ENCODE data around the gene RALGPS1. TPM values are rescaled to one million over a fixed set of nuclear protein-coding genes. Genes with fewer than 3 reads are reported as not detected.

The RALGPS1 gene
- polyA plus RNA-seq, 1 of the 3 experiments (the other 2 are of a cell fraction) = 3.9 TPM

- no peaks in the 10 kb centered on the region for H4K20me1 ChIP-seq (ENCODE audit: insufficient read depth)
- no peaks in the 10 kb centered on the region for H3F3A ChIP-seq (replicated peaks; ENCODE audit: insufficient read depth)
- no peak overlapping the region for H3K9ac ChIP-seq
- CTCF ChIA-PET = no interaction called here
- H3K36me3 ChIP-seq (replicated peaks in 1 of 2; ENCODE audit: control insufficient read depth in 1 of 2, insufficient read depth in 2 of 2, low read length in 1 of 2) = no peaks in the 10 kb centered on the region
- WGBS (ENCODE audit: low lambda C conversion rate) = 85% methylated on average over 6 of the region's 6 CpGs
- H3K27me3 ChIP-seq (ENCODE audit: insufficient read depth) = no peaks in the 10 kb centered on the region
- H3K9me2 ChIP-seq = no peaks in the 10 kb centered on the region
- no peak overlapping the region for H3K4me2 ChIP-seq
- H3K9me3 ChIP-seq = no peaks in the 10 kb centered on the region
- TF ChIP-seq RAD21 (IDR thresholded peaks at IDR 0.05; ENCODE audit: low read length) = no peak
- TF ChIP-seq PBX3 (IDR thresholded peaks at IDR 0.05) = no peak
- TF ChIP-seq MXI1 (IDR thresholded peaks at IDR 0.05; ENCODE audit: low read depth, low read length) = no peak
- TF ChIP-seq CHD2 (IDR thresholded peaks at IDR 0.05; ENCODE audit: low read length, partially characterized antibody) = no peak
- no peak for TF ChIP-seq YY1 (IDR thresholded peaks at IDR 0.05; ENCODE audit: low read depth)
- TF ChIP-seq JUND (IDR thresholded peaks at IDR 0.05) = no peak
- no peak for TF ChIP-seq RXRA (IDR thresholded peaks at IDR 0.05; ENCODE audit: borderline replicate concordance, low read depth)
- no peak for TF ChIP-seq ZBTB33 (IDR thresholded peaks at IDR 0.05; ENCODE audit: borderline replicate concordance, low read depth)
- TF ChIP-seq USF2 (IDR thresholded peaks at IDR 0.05; ENCODE audit: borderline replicate concordance, low read depth, low read length) = no peak
- TF ChIP-seq FOXM1 (IDR thresholded peaks at IDR 0.05; ENCODE audit: low read depth) = no peak
- no peak for TF ChIP-seq CTCF (IDR thresholded peaks at IDR 0.05)
- TF ChIP-seq RCOR1 (IDR thresholded peaks at IDR 0.05; ENCODE audit: low read length) = no peak
- no peak for TF ChIP-seq GABPA (IDR thresholded peaks at IDR 0.05; ENCODE audit: low read depth)
- TF ChIP-seq TAF1 (IDR thresholded peaks at IDR 0.05; ENCODE audit: borderline replicate concordance, low read depth, low read length) = no peak
- TF ChIP-seq USF1 (IDR thresholded peaks at IDR 0.05; ENCODE audit: borderline replicate concordance, low read depth) = no peak
- no peak for TF ChIP-seq POLR2AphosphoS5 (IDR thresholded peaks at IDR 0.05; ENCODE audit: low read depth, low read length)
- TF ChIP-seq REST (IDR thresholded peaks at IDR 0.05; ENCODE audit: low read depth, low read length) = no peak
- TF ChIP-seq IRF3 (IDR thresholded peaks at IDR 0.05; ENCODE audit: low read depth, low read length) = no peak
- DNase-seq = no peak
- no peaks in the 10 kb centered on the region for H3K79me2 ChIP-seq (ENCODE audit: insufficient read depth)
- no peak overlapping the region for H3K27ac ChIP-seq (ENCODE audit: low read depth in 2 of 2, low read length in 1 of 2)
- H3K4me1 ChIP-seq (ENCODE audit: control insufficient read depth in 1 of 2, insufficient read depth in 2 of 2, low read depth in 1 of 2, low read length in 1 of 2) = peaks cover 0 to 5% of the 10 kb centered on the region in 2 experiments; a peak in 1 of 4 replicates
- no peak overlapping the region for H2AFZ ChIP-seq (ENCODE audit: low read depth)
- no peak overlapping the region for H3K4me3 ChIP-seq (ENCODE audit: low read depth in 2 of 2, low read length in 1 of 2)
- POLR2A ChIA-PET = no interaction called here
These were observed 93.1 kb downstream of the RALGPS1 start for GRCh38 chr9:127007638-127008037.
